ENCODE results near the gene LIPT1. TPM values are rescaled to one million over a fixed set of nuclear protein-coding genes. Genes with fewer than 3 reads are reported as not detected.

The LIPT1 gene
- total RNA-seq, 1 donor from 2014 or later, result 3.9 TPM

GRCh38 chr2:99198103-99198841 is 43.5 kb downstream of the LIPT1 start:
- no peaks in the 10 kb centered on the region for H3K9me3 ChIP-seq
- H3K4me3 ChIP-seq, result no peak overlapping the region
- DNase-seq (ENCODE audit: extremely low spot score in 2 of 2), result no peak
- TF ChIP-seq POLR2AphosphoS5 (IDR thresholded peaks at IDR 0.05; ENCODE audit: insufficient read depth in 1 of 2, low read depth in 1 of 2), result peak in 1 of 2 donors; percentile 63
- TF ChIP-seq POLR2A (IDR thresholded peaks at IDR 0.05), result no peak
- intact Hi-C loops (cut with DNase I), result no loop called here
- H3K27ac ChIP-seq, result no peak overlapping the region
- H3K27me3 ChIP-seq, result no peaks in the 10 kb centered on the region
- no peaks in the 10 kb centered on the region for H3K4me1 ChIP-seq
- H3K36me3 ChIP-seq, result peaks cover 0 to 31% of the 10 kb centered on the region in 2 donors

- no peak for DNase-seq (ENCODE audit: extremely low spot score in 2 of 2)
- Histone ChIP-seq H3K36me3 (peaks cover 0 to 31% of the 10 kb centered on the region in 2 donors), H3K4me1 (no peaks in the 10 kb centered on the region), H3K27ac (no peak overlapping the region), H3K4me3 (no peak overlapping the region), H3K9me3 (no peaks in the 10 kb centered on the region), H3K27me3 (no peaks in the 10 kb centered on the region)
- TF ChIP-seq POLR2AphosphoS5 (IDR thresholded peaks at IDR 0.05; ENCODE audit: insufficient read depth in 1 of 2, low read depth in 1 of 2), result no peak
- TF ChIP-seq CTCF (IDR thresholded peaks at IDR 0.05), result no peak
- TF ChIP-seq POLR2A (IDR thresholded peaks at IDR 0.05), result no peak
- intact Hi-C loops (cut with DNase I), result no loop called here
These were observed 45.5 kb downstream of the LIPT1 start for GRCh38 chr2:99200076-99200800.

GRCh38 chr2:99201959-99202678 is 47.4 kb downstream of the LIPT1 start:
- Histone ChIP-seq H3K4me3 (no peak overlapping the region), H3K27ac (no peak overlapping the region), H3K36me3 (peaks cover 0 to 16% of the 10 kb centered on the region in 2 donors), H3K27me3 (no peaks in the 10 kb centered on the region), H3K9me3 (no peaks in the 10 kb centered on the region), H3K4me1 (no peaks in the 10 kb centered on the region)
- no peak for DNase-seq (ENCODE audit: extremely low spot score in 2 of 2)
- no peak for TF ChIP-seq CTCF (IDR thresholded peaks at IDR 0.05)
- TF ChIP-seq POLR2A (IDR thresholded peaks at IDR 0.05), result no peak
- no peak for TF ChIP-seq POLR2AphosphoS5 (IDR thresholded peaks at IDR 0.05; ENCODE audit: insufficient read depth in 1 of 2, low read depth in 1 of 2)
- intact Hi-C loops (cut with DNase I), result no loop called here

- DNase-seq (ENCODE audit: extremely low spot score in 2 of 2), result no peak
- Histone ChIP-seq H3K4me3 (no peak overlapping the region), H3K4me1 (no peaks in the 10 kb centered on the region), H3K27ac (no peak overlapping the region), H3K9me3 (no peaks in the 10 kb centered on the region), H3K36me3 (no peaks in the 10 kb centered on the region), H3K27me3 (no peaks in the 10 kb centered on the region)
- intact Hi-C loops (cut with DNase I), result no loop called here
- TF ChIP-seq POLR2A (IDR thresholded peaks at IDR 0.05), result no peak
These were observed 50.7 kb downstream of the LIPT1 start for GRCh38 chr2:99205491-99205890.

Small RNA genes lying within 50 kb of the gene (small RNA-seq; reads per million reads assigned to genes)
- gene AC092587.1, result not detected

Other genes with a start within 250 kb of the LIPT1 start
- gene CRACDL, start 218.7 kb upstream of the LIPT1 start, total RNA-seq, result 6.4 TPM
- not detected for gene C2orf15, start 13.3 kb upstream of the LIPT1 start, total RNA-seq
- gene TSGA10, start within 50 bp of the LIPT1 start, total RNA-seq, result 3.7 TPM
- 23.3 TPM for gene MITD1, start 26.1 kb downstream of the LIPT1 start, total RNA-seq
- gene MRPL30, start 26.2 kb downstream of the LIPT1 start, total RNA-seq, result 27.0 TPM
- not detected for gene LYG2, start 100.7 kb downstream of the LIPT1 start, total RNA-seq
- not detected for gene LYG1, start 146.2 kb downstream of the LIPT1 start, total RNA-seq
- gene TXNDC9, start 181.4 kb downstream of the LIPT1 start, total RNA-seq, result 37.1 TPM
- gene EIF5B, start 182.4 kb downstream of the LIPT1 start, total RNA-seq, result 31.2 TPM

Data from vagina (tissue), 2 donors.